HG03064 (cell line): Measurements from ENCODE around the gene VPS9D1.

Experiments
- ATAC-seq: cut with Tn5 transposase; IDR thresholded peaks from one replicate; pipeline ENCODE4 v1.9.1; 2021; ENCODE audit warnings: low read depth; ENCODE audit not compliant: unreplicated experiment

VPS9D1 gene

GRCh38 chr16:89732918-89733242 lies 12.2 kb upstream of the VPS9D1 start:
- no peak for ATAC-seq

DNA sequence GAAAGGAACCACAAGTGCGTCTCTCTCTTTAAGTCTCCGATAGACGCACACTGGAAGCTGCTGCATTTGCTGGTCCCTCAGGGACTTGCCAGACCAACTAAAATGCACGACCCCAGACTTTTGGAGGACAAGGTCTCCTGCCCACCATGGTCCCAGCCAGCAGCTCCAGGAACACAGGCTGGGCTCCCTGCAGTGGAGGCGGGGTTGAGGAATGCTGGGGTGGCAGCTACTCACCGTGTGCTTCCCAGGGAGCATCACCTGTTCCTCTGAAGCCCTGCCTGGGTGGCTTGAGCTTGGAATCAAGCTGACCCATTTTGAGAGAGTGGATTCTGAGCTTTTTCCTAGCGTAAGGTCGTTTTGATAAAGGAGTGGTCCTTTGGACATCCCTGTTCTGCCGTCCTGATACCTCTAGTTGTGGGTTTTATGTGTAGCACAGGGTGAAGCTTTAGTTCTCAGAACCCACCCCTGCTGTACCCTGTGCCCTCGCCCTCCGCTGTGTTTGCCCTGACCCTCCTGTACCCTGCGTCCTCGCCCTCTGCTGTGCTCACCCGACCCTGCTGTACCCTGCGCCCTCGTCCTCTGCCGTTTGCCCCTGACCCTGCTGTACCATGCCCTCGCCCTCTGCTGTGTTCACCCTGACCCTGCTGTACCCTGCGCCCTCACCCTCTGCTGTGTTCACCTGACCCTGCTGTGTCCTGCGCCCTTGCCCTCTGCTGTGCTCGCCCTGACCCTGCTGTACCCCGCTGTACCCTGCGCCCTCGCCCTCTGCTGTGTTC lies 11.6 kb upstream of the VPS9D1 start:
- ATAC-seq = no peak

GRCh38 chr16:89730610-89731234 lies 10.0 kb upstream of the VPS9D1 start:
- ATAC-seq = no peak

- no peak for ATAC-seq
Measured at GRCh38 chr16:89729863-89730593, 9.3 kb upstream of the VPS9D1 start.

DNA sequence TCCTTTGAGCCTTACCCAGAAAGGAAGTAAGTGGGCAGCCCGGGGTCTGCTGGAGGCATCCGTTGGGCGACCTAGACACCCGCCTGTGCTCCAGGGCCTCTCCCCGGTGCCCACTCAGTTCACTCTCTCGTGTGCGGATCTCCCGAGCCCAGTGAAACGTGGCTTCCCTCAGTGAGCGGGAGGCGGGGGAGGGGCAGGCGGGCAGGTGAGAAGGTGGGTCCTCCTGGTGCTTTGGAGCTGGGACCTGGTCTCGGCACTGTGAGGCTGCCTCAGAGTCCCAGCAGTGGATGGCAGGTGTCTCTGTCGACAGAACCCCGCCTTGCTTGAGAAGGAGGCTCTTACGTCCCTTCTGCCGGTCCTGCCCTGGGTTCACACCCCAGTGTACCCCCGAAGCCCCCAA lies 8.6 kb upstream of the VPS9D1 start:
- ATAC-seq = no peak

DNA sequence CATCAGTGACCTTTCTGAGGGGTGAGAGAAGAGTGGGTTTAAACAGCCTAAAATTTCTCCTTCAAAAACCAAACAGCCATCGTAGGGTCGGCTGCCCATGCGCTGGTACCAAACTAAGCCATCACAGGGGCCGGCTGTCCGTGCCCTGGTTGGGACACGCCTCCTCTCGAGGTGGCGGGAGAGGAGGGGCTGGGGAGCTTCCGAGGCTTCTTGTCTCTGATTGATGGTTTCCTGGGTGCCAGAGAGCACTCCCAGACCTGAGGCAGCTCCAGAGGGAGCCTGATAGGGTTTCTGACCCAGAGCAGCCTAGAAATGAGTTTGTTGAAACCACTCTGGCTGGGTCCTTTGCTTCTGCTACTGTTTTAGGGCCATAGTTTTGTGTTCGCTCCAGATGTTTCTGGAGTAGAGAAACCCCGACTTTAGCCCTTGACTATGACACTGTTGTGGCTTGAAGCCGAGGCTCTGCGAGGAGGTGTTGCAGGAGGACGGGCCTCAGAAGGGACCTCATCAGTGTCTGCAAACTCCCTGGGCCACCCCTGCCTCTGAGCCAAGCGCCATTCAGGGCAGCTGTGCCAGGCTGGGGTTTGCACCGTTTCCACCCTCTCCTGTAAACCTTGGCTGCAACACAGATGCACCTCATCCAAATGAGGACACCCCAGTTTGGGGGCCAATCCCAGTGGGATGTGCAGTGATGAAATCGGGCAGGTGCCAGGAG lies 6.9 kb upstream of the VPS9D1 start:
- ATAC-seq = no peak

DNA sequence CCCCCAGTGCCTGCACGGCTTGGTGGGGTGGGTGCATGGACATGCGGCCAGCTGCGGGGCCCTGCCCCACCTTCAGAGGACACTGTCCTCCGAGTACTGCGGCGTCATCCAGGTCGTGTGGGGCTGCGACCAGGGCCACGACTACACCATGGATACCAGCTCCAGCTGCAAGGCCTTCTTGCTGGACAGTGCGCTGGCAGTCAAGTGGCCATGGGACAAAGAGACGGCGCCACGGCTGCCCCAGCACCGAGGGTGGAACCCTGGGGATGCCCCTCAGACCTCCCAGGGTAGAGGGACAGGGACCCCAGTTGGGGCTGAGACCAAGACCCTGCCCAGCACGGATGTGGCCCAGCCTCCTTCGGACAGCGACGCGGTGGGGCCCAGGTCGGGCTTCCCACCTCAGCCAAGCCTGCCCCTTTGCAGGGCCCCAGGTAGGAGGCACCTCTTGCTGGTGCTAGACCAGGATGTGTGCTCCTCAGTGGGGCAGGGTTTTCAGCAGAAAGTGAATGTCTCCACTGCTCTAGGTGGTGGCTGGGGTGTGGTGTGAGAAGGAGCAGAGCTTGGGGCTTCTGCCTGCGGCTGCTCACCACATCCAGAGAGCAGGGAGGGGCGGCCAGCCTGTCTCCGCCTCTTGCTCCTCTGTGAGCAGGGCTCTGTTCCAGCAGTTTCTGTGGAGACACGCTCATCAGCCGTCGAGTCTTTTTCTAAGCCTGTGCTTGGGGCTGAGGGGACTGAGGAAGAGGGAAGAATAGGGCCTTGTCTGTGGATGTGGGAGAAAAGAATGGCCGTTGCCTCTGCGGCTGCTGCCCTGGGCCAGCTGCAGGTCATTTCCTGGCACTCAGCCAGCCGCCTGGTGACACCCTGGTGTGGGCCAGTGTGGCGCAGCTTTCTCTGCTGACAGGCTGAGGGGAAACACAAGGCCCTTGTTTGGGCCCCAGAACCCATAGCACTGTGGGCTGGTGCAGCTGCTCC lies 2.9 kb upstream of the VPS9D1 start:
- no peak for ATAC-seq

GRCh38 chr16:89722392-89723278 lies 1.9 kb upstream of the VPS9D1 start:
- ATAC-seq = peak; percentile 9

DNA sequence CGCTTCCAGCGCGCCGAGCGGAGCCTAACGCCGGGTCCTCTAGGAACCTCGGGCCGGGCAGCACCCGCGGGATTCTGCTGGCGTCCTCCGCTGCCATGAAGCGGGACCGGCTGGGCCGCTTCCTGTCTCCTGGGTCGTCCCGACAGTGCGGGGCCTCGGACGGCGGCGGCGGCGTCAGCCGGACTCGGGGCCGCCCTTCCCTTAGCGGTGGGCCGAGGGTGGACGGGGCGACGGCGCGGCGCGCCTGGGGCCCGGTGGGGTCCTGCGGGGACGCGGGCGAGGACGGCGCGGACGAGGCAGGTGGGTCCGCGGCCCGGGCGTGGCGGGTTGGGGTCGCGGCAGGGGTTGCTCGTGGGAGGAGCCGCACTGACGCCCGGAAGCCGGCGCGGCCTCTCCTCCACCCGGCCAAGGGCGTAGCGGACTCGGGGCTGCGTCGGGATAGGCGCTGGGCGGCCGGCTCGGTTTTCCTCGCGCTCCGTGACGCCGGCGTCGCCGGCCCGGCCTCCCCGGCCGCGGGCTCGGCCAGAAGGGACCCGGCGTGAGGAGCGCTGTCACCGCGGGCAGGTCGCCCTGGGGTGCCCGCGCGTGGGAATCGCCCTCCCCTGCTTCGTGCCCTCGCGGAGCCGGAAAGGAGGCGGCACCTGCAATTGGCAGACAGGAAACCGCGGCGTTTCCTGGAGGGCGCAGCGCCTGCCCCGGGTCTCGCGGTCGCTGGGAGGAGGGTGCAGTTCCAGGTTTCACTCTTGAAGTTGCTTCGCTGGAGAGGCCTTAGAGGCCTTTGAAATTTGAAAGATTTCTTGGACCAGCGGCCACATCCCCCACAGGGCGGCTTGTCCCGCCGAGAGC lies 1.1 kb upstream of the VPS9D1 start:
- peak; percentile 22 for ATAC-seq

DNA sequence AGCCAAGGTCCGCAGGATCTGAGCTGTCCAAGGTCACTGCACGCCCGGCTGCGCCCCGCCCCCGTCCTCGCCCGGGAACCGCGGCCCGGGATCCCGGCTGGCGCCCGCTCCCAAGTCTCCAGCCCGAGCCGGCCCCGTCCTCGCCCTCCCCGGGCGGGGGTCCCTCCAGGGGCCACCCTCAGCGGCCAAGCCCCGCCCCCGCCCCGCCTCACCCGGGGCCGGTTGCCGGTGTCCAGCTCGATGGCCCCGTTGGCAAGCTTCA lies 216 bp downstream of the VPS9D1 start:
- peak; percentile 21 for ATAC-seq

GRCh38 chr16:89717688-89718505 lies 2.8 kb downstream of the VPS9D1 start:
- no peak for ATAC-seq

DNA sequence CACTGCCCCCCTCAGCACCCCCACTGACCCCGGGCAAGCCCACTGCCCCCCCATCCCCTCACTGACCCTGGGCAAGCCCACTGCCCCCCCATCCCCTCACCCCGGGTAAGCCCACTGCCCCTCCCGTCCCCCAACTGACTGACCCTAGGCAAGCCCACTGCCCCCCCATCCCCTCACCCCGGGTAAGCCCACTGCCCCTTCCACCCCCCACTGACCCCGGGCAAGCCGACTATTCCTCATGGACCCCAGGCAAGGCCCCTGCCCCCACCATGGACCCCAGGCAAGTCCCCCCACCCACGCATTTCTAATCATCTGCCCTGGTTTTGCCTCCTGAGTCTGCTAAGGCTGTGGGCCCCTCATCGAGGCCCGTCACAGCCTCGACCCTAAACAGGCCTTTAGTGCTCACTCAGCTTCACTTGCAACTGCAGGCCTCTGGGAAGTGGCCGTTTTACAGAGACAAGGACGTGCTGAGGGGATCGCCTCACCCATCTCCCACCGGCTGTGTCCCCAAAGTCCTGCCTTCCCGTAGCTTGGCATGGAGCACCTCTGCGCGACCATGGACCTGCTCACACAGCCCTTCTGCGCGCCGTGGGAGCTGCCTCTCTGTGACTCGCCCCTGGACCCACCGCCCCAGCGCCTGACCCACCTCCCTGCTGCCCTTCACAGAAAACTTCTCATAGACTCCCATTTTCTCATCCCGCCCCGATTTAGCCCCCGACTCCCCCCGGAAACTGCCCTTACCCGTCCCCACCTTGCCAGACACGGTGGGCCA lies 3.6 kb downstream of the VPS9D1 start:
- no peak for ATAC-seq

- no peak for ATAC-seq
Measured at GRCh38 chr16:89716493-89716892, 4.2 kb downstream of the VPS9D1 start.

DNA sequence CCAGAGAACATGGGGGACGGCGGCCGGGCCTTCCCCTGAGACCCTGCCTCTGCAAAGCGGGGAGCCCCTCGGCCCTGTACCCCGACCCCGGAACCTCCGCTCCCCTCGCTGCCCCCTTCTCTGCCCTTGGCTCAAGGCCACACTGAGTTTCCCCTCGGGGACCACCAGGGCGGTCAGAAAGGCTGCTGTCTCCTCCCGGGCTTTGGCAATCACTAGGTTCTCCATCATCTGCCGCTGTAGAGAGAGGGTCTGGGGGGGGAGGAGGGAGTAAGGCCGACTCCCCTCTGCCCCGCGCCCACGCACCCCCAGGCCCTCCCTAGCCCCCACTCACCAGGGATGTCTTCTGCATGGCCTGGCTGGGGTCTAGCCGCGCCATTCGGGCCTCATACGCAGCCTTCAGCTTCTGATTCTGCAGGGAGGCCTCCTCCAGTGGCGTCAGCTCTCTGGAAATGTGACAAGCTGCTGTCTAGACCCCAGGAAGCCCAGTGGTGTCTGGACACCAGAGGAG lies 8.4 kb downstream of the VPS9D1 start:
- ATAC-seq = no peak

GRCh38 chr16:89711601-89712273 lies 9.0 kb downstream of the VPS9D1 start:
- no peak for ATAC-seq
